Osteoblast (primary cell): ENCODE results near the gene SLC22A3. TPM values are rescaled to one million over a fixed set of nuclear protein-coding genes. Genes with fewer than 3 reads are reported as not detected.
"Not testable (repeated sequence)": the region's sequence is repeated elsewhere in the genome, so short reads cannot be mapped to it uniquely, and the experiment has no call there.

Experiments used
- DNase-seq: peaks from one replicate; pipeline ENCODE4 v3.0.0; 2011; ENCODE audit warnings: low spot score, mixed read lengths; ENCODE audit not compliant: insufficient read length; ENCODE audit errors: missing footprints
- H2AFZ ChIP-seq: 2 replicates; pipeline ENCODE4 v1.6.0; 2011; ENCODE audit warnings: mild to moderate bottlenecking, low read length
- H3K27ac ChIP-seq: 2 replicates; pipeline ENCODE4 v1.5.1; 2011; ENCODE audit warnings: mild to moderate bottlenecking, low read depth, low read length, moderate library complexity
- H3K27me3 ChIP-seq: 2 replicates; pipeline ENCODE4 v1.6.0; 2012; ENCODE audit warnings: mild to moderate bottlenecking, control low read depth, inconsistent platforms, low read length, moderate library complexity; ENCODE audit not compliant: insufficient read depth
- H3K36me3 ChIP-seq: 2 replicates; pipeline ENCODE4 v1.5.1; 2011; ENCODE audit warnings: mild to moderate bottlenecking, low read length, control low read depth, moderate library complexity; ENCODE audit not compliant: insufficient read depth
- H3K4me1 ChIP-seq: 2 replicates; pipeline ENCODE4 v1.5.1; 2011; ENCODE audit warnings: mild to moderate bottlenecking, low read length, control low read depth, moderate library complexity; ENCODE audit not compliant: insufficient read depth
- H3K4me2 ChIP-seq: 2 replicates; pipeline ENCODE4 v1.6.0; 2011; ENCODE audit warnings: mild to moderate bottlenecking, low read length; ENCODE audit not compliant: insufficient read depth
- H3K4me3 ChIP-seq: fragments of 200-600 bp; sonication (generic); 3 replicates; pipeline ENCODE4 v1.5.1; 2012; ENCODE audit warnings: mild to moderate bottlenecking, low read length, inconsistent platforms; ENCODE audit not compliant: insufficient read depth
- H3K79me2 ChIP-seq: 2 replicates; pipeline ENCODE4 v1.6.0; 2012; ENCODE audit warnings: mild to moderate bottlenecking, low read length, control low read depth, inconsistent platforms; ENCODE audit not compliant: insufficient read depth
- H3K9me3 ChIP-seq: 2 replicates; pipeline ENCODE4 v1.5.1; 2011; ENCODE audit warnings: low read depth, low read length, control low read depth
- H4K20me1 ChIP-seq: 2 replicates; pipeline ENCODE4 v1.6.0; 2012; ENCODE audit warnings: mild to moderate bottlenecking, low read length, control low read depth; ENCODE audit not compliant: insufficient read depth
- CTCF ChIP-seq: IDR thresholded peaks from 2 replicates; pipeline ENCODE4 v1.5.1; 2011; ENCODE audit warnings: mild to moderate bottlenecking, low read depth, low read length, moderate library complexity; ENCODE audit errors: extremely low read depth
- total RNA-seq: library from RNA; depleted of rRNA; stranded (reverse); fragments of >200 nt; gene quantifications from 2 replicates; pipeline ENCODE4 v1.2.3, GENCODE V29; 2012

The SLC22A3 gene
- total RNA-seq, 1 donor: 22.1 TPM

- Histone ChIP-seq H3K9me3 (no peaks in the 10 kb centered on the region), H3K27ac (no peak overlapping the region), H3K27me3 (no peaks in the 10 kb centered on the region), H3K4me1 (peaks cover 3% of the 10 kb centered on the region), H4K20me1 (no peaks in the 10 kb centered on the region), H3K4me2 (no peak overlapping the region), H3K36me3 (no peaks in the 10 kb centered on the region), H3K79me2 (no peaks in the 10 kb centered on the region), H2AFZ (peak overlapping the region; percentile 31), H3K4me3 (no peak overlapping the region)
- TF ChIP-seq CTCF: no peak
- peak; percentile 70 for DNase-seq
Measured at GRCh38 chr6:160301339-160301738, 46.8 kb upstream of the SLC22A3 start.

- H3K36me3 ChIP-seq, H4K20me1 ChIP-seq, DNase-seq, H3K79me2 ChIP-seq, H3K4me2 ChIP-seq, H3K9me3 ChIP-seq, H3K27me3 ChIP-seq, H2AFZ ChIP-seq, H3K4me1 ChIP-seq, H3K4me3 ChIP-seq, H3K27ac ChIP-seq: not testable (repeated sequence)
Measured at GRCh38 chr6:160302431-160303082, 45.6 kb upstream of the SLC22A3 start.

- H2AFZ ChIP-seq: no peak overlapping the region
- H3K27me3 ChIP-seq: no peaks in the 10 kb centered on the region
- no peak overlapping the region for H3K4me3 ChIP-seq
- H3K4me1 ChIP-seq: peaks cover 3% of the 10 kb centered on the region
- H4K20me1 ChIP-seq: no peaks in the 10 kb centered on the region
- H3K4me2 ChIP-seq: no peak overlapping the region
- no peak for DNase-seq
- TF ChIP-seq CTCF: no peak
- no peak overlapping the region for H3K27ac ChIP-seq
- no peaks in the 10 kb centered on the region for H3K36me3 ChIP-seq
- H3K9me3 ChIP-seq: no peaks in the 10 kb centered on the region
- no peaks in the 10 kb centered on the region for H3K79me2 ChIP-seq
Measured at GRCh38 chr6:160303806-160304205, 44.4 kb upstream of the SLC22A3 start.

- no peaks in the 10 kb centered on the region for H3K79me2 ChIP-seq
- H2AFZ ChIP-seq: no peak overlapping the region
- no peak for TF ChIP-seq CTCF
- H3K9me3 ChIP-seq: no peaks in the 10 kb centered on the region
- no peaks in the 10 kb centered on the region for H3K4me1 ChIP-seq
- no peaks in the 10 kb centered on the region for H4K20me1 ChIP-seq
- DNase-seq: no peak
- no peak overlapping the region for H3K27ac ChIP-seq
- H3K36me3 ChIP-seq: no peaks in the 10 kb centered on the region
- no peak overlapping the region for H3K4me2 ChIP-seq
- no peaks in the 10 kb centered on the region for H3K27me3 ChIP-seq
- H3K4me3 ChIP-seq: no peak overlapping the region
Measured at GRCh38 chr6:160305926-160306713, 42.1 kb upstream of the SLC22A3 start.
